GM18951 (cell line): ENCODE results near the gene PPP1R2.

ENCODE experiments used
- POLR2A ChIP-seq: IDR thresholded peaks from 4 replicates; pipeline ENCODE4 v1.6.1; 2011; ENCODE audit warnings: mild to moderate bottlenecking; ENCODE audit not compliant: insufficient read length, insufficient read depth; ENCODE audit errors: extremely low read depth
- in situ Hi-C: fragments of 300-500 bp; cut with MboI; formaldehyde crosslinking; loops from one replicate; pipeline ENCODE4 v1.12.0; 2022; ENCODE audit warnings: low sequenced_read_pairs, mixed read lengths, inconsistent platforms; ENCODE audit not compliant: unreplicated experiment

Gene PPP1R2

GRCh38 chr3:195543500-195544229, 540 bp upstream of the PPP1R2 start:
- in situ Hi-C loops, result loop anchor here (25.0 kb wide), 2 partner anchors 406 to 856 kb away; partner anchors contain the start of gene FAM43A

DNA sequence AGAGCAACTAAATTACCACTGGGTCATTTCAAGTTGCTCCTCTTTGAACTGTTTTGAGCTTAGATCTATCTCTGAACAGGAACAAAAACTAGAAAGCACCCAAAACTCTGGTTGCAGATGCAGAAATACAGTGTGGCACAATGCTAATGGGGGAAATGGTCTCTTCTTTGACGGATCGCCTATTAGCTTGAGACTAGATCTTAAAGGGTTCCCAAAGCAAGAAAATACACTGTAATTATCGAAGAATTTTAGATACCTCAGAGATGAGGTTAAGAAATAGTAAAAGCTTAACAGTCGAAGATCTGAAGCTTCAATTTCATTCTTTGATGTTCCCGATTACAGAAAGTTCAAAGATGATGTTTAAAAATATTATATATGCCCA, 818 bp downstream of the PPP1R2 start:
- no peak for TF ChIP-seq POLR2A
- in situ Hi-C loops, result loop anchor here (25.0 kb wide), 2 partner anchors 405 to 855 kb away; partner anchors contain the start of gene FAM43A

More at GRCh38 chr3:195543500-195544229, 540 bp upstream of the PPP1R2 start:
- TF ChIP-seq POLR2A, result no peak

DNA sequence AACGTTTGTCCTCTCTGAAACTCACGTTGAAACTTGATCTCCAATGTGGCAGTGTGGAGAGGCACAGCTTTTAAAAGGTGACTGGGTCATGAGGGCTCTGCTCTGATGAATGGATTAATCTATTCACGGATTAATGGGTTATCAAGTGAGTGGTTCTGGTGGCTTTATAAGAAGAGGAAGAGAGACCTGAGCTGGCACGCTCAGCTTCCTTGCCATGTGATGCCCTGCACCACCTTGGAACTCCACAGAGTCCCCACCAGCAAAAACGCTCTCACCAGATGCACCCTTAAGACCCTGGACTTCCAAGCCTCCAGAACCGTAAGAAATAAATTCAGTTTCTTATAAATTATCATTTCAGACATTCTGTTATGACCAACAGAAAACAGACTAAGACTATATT, 2.6 kb downstream of the PPP1R2 start:
- in situ Hi-C loops, result loop anchor here (25.0 kb wide), 2 partner anchors 403 to 853 kb away; partner anchors contain the start of gene FAM43A
- TF ChIP-seq POLR2A, result no peak

DNA sequence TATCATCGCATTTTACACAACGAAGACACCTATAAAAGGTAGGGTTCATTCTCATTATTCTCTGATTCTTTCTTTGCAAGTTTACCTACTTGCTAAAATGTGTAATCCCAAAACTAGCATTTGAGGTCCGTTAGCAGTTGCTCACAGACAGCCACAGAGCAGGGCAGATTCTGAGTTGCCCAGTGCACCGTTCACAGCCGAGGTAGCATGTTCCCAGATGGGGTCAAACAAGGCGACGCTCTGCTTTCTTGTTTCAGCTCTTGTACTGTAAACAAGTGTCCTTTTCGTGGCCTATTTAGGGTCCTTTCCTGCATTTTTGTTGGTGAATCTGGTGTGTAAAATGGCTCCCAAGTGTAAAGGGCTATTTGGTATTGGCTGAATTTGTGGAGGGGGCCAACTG, 3.1 kb downstream of the PPP1R2 start:
- no peak for TF ChIP-seq POLR2A
- in situ Hi-C loops, result loop anchor here (25.0 kb wide), 2 partner anchors 403 to 853 kb away; partner anchors contain the start of gene FAM43A

DNA sequence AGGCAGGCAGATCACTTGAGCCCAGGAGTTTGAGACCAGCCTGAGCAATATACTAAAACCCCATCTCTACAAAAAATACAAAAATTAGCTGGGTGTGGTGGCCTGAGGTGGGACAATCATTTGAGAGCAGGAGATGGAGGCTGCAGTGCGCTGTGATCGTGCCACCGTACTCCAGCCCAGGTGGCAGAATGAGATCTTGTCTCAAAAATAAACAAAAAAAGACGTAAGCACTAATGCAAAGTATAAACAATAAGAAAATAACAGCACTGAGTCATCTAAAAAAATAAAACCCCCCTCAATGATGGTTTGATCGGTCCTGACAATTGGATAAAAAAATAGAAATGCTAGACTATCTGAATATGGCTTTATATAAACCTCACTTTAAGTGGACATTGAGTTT, 3.6 kb downstream of the PPP1R2 start:
- no peak for TF ChIP-seq POLR2A
- in situ Hi-C loops, result loop anchor here (25.0 kb wide), 2 partner anchors 402 to 852 kb away; partner anchors contain the start of gene FAM43A

DNA sequence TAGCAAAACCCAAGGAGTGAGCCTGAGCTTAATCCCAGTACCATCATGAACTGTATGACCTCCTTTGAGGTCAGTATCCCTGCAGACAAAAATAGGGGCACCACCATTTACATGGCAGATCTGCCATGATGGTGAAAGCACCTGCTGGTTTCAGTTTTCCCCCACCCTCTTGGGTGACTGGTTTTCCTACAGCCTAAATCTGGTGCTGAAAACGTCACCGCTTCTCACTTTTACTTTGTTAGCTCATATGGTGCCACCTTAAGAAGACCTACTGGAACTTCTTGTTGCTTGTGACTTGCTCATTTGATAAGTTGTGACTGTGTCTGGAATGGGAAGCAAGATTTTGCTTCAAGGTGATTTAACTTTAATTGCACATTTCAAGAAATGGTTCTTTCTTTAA, 5.1 kb downstream of the PPP1R2 start:
- TF ChIP-seq POLR2A, result no peak
- in situ Hi-C loops, result loop anchor here (25.0 kb wide), 2 partner anchors 401 to 851 kb away; partner anchors contain the start of gene FAM43A

DNA sequence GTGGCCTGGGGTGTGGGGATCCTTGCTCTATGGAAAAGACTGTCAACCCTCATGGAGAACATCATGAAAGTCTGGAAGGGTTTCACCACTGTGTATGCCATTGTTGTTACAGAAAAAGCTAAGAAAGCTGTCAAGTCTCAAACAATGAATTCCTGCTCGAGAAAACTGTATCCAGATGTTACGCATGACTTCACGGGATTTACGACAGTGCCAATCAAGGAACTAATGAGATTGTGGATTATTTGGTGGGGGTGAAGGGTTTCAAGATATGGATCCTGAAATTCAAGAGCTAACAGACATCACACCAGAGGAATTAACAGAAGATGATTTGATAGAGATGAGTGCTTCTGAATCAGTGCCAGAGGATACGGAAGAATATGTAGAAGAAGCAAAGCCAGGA, 7.8 kb downstream of the PPP1R2 start:
- in situ Hi-C loops, result loop anchor here (25.0 kb wide), 2 partner anchors 398 to 848 kb away; partner anchors contain the start of gene FAM43A
- no peak for TF ChIP-seq POLR2A

- TF ChIP-seq POLR2A, result no peak
- in situ Hi-C loops, result loop anchor here (25.0 kb wide), 2 partner anchors 396 to 846 kb away; partner anchors contain the start of gene FAM43A
Observed at GRCh38 chr3:195532834-195533233, 10.3 kb downstream of the PPP1R2 start.

- in situ Hi-C loops, result loop anchor here (25.0 kb wide), 2 partner anchors 395 to 845 kb away; partner anchors contain the start of gene FAM43A
- no peak for TF ChIP-seq POLR2A
Observed at GRCh38 chr3:195532345-195532744, 10.8 kb downstream of the PPP1R2 start.

DNA sequence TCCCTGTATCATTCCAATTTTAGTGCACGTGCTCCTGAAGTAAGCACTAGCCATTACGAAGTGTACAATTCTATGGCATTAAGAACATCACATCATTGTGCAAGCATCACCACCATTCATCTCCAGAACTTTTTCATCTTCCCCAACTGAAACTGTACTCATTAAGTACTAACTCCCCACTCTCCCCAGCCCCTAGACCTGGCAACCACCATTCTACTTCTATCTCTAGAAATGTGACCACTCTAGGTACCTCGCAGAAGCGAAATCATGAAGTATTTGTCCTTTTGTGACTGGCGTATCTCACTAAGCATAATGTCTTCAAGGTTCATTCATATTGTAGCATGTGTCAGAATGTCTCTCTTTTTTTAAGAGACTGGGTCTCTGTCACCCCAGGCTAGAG, 11.4 kb downstream of the PPP1R2 start:
- no peak for TF ChIP-seq POLR2A
- in situ Hi-C loops, result loop anchor here (25.0 kb wide), 2 partner anchors 394 to 844 kb away; partner anchors contain the start of gene FAM43A

DNA sequence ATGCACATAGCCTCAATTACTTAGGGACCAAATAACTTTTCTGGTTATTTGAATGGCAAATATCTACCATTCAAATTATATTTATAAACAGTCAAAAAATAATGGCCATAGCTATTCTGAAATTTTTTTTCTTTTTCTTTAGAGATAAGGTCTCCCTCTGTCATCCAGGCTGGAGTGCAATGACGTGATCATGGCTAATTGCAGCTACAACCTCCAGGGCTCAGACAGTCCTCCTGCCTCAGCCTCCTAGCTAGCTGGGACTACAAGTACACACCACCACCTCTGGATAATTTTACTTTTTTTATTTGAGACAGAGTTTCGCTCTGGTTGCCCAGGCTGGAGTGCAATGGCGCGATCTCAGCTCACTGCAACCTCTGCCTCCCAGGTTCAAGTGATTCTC, 16.6 kb downstream of the PPP1R2 start:
- TF ChIP-seq POLR2A, result no peak
- in situ Hi-C loops, result loop anchor here (25.0 kb wide), 2 partner anchors 389 to 839 kb away; partner anchors contain the start of gene FAM43A

DNA sequence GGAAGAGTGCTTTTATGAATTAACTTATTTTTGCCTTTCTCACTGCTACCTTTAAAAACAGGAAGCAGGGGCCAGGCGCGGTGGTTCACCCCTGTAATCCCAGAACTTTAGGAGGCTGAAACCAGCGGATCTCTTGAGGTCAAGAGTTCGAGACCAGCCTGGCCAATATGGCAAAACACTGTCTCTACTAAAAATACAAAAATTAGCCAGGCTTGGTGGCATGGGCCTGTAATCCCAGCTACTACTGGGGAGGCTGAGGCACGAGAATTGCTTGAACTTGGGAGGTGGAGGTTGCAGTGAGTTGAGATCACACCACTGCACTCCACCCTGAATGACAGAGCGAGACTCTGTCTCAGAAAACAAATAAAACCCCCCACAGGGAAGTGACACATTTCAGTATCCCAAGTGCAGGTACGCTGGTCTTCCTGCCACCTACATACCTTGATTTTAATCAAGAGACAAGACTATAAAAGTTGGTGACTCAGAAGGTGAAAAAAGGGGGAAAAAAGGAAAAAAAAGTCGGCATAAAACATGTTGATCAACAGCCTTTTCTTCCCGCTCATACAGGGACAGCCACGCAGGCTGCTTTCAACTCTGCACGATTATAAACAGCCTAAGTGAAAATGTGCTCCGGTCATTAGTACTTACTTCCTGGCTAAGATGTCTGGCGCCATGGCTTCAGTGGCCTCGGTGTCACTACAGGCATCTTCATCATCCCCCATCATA, 18.8 kb downstream of the PPP1R2 start:
- in situ Hi-C loops, result loop anchor here (5.0 kb wide), 1 partner anchor 247 kb away; no protein-coding TSS in a partner anchor

More for the DNA sequence above, 18.8 kb downstream of the PPP1R2 start:
- no peak for TF ChIP-seq POLR2A
